B cell (primary cell): ENCODE measurements around the gene PTPRG. TPM values are rescaled to one million over a fixed set of nuclear protein-coding genes. Genes with fewer than 3 reads are reported as not detected.
A peak's percentile ranks its signal among the peaks of the same experiment; 100 is the strongest.

Source experiments
- ATAC-seq: fragments of 200-7000 bp; cut with Tn5 transposase; one replicate; pipeline ENCODE4 v1.10.0; 2021; ENCODE audit warnings: low read depth, mild to moderate bottlenecking, moderate number of reproducible peaks, moderate library complexity
- CTCF ChIA-PET: fragments of 350-600 bp; sonication (Branson Sonifier 250); formaldehyde crosslinking; loops from one replicate; lab custom pipeline; 2021; ENCODE audit warnings: antibody characterized with exemption, inconsistent platforms; lab: Charles Lee
- POLR2A ChIA-PET: fragments of 350-600 bp; sonication (Branson Sonifier 250); formaldehyde crosslinking; loops from one replicate; lab custom pipeline; 2021; ENCODE audit warnings: antibody characterized with exemption; lab: Charles Lee
- DNase-seq: peaks from one replicate; pipeline ENCODE4 v3.0.0; 2013
- H2AFZ ChIP-seq: 2 replicates; pipeline ENCODE4 v1.6.1; 2012; ENCODE audit warnings: mild to moderate bottlenecking, low read depth, low read length; ENCODE audit not compliant: insufficient read depth, poor library complexity, severe bottlenecking
- H3K27ac ChIP-seq, 2 donors: 1 replicate in 1 of 2; 2 replicates in 1 of 2; pipeline ENCODE4 v1.5.1; 2012 to 2013; ENCODE audit warnings: low read length in 2 of 2, mild to moderate bottlenecking in 2 of 2, moderate library complexity in 1 of 2
- H3K27me3 ChIP-seq, 4 experiments: fragments of 200-600 bp in 1 of 4; sonication (generic) in 1 of 4; replicated peaks in 1 of 4; 1 replicate in 2 of 4; 2 replicates in 2 of 4; pipeline versions ENCODE4 v1.6.1 to v1.7.0; 2013 to 2016; ENCODE audit warnings: low read length in 3 of 4, mild to moderate bottlenecking in 2 of 4, mixed read lengths in 1 of 4, moderate library complexity in 1 of 4; ENCODE audit not compliant: insufficient read depth in 4 of 4, control insufficient read depth in 3 of 4; ENCODE audit errors: control extremely low read depth in 1 of 4
- H3K36me3 ChIP-seq, 2 experiments: replicated peaks in 1 of 2; 1 replicate in 1 of 2; 2 replicates in 1 of 2; pipeline versions ENCODE4 v1.6.1 to v1.7.1; 2013; ENCODE audit warnings: low read length in 1 of 2; ENCODE audit not compliant: insufficient read depth in 2 of 2, control insufficient read depth in 1 of 2; ENCODE audit errors: control extremely low read depth in 1 of 2, extremely low read depth in 1 of 2
- H3K4me1 ChIP-seq, 2 donors: fragments of 200-600 bp in 1 of 2; sonication (generic) in 1 of 2; 1 replicate in 1 of 2; 2 replicates in 1 of 2; pipeline versions ENCODE4 v1.5.1 to v1.6.1; 2013 to 2017; ENCODE audit warnings: low read length in 2 of 2; ENCODE audit not compliant: control insufficient read depth in 2 of 2, insufficient read depth in 2 of 2
- H3K4me2 ChIP-seq: replicated peaks from 2 replicates; pipeline ENCODE3; 2012; ENCODE audit warnings: mild to moderate bottlenecking, low read depth, low read length; ENCODE audit not compliant: poor library complexity, severe bottlenecking
- H3K4me3 ChIP-seq, 5 experiments: fragments of 200-600 bp in 1 of 5; sonication (generic) in 1 of 5; 1 replicate in 3 of 5; 2 replicates in 2 of 5; pipeline versions ENCODE4 v1.5.1 to v1.7.0; 2011 to 2016; ENCODE audit warnings: low read length in 4 of 5, mild to moderate bottlenecking in 4 of 5, low read depth in 2 of 5, control low read depth in 1 of 5, moderate library complexity in 1 of 5; ENCODE audit not compliant: insufficient read depth in 1 of 5; ENCODE audit errors: control extremely low read depth in 1 of 5, extremely low read depth in 1 of 5
- H3K79me2 ChIP-seq: fragments of 200-600 bp; sonication (generic); one replicate; pipeline ENCODE4 v1.6.0; 2016; ENCODE audit warnings: low read length; ENCODE audit not compliant: control insufficient read depth, insufficient read depth
- H3K9ac ChIP-seq: fragments of 200-600 bp; sonication (generic); 2 replicates; pipeline ENCODE4 v1.6.1; 2017; ENCODE audit warnings: mild to moderate bottlenecking, low read length, moderate library complexity
- H3K9me3 ChIP-seq, 3 donors: one replicate each; pipeline versions ENCODE4 v1.6.1 to v1.7.1; 2013; ENCODE audit warnings: low read length in 2 of 3; ENCODE audit not compliant: control insufficient read depth in 2 of 3, insufficient read depth in 1 of 3; ENCODE audit errors: control extremely low read depth in 1 of 3
- H4K20me1 ChIP-seq: 2 replicates; pipeline ENCODE4 v1.6.0; 2012; ENCODE audit warnings: mild to moderate bottlenecking, low read length; ENCODE audit not compliant: insufficient read depth, control insufficient read depth, poor library complexity, severe bottlenecking
- H3K27ac Mint-ChIP-seq: one replicate; pipeline ENCODE4 v1.8.0; 2021; ENCODE audit warnings: mixed read lengths
- H3K27me3 Mint-ChIP-seq: one replicate; pipeline ENCODE4 v1.8.0; 2021; ENCODE audit warnings: mixed read lengths
- H3K4me1 Mint-ChIP-seq: one replicate; pipeline ENCODE4 v1.8.0; 2021; ENCODE audit warnings: mixed read lengths
- H3K4me3 Mint-ChIP-seq: one replicate; pipeline ENCODE4 v1.8.0; 2021; ENCODE audit warnings: mixed read lengths
- H3K9me3 Mint-ChIP-seq: one replicate; pipeline ENCODE4 v1.8.0; 2022; ENCODE audit warnings: mixed read lengths; ENCODE audit not compliant: insufficient read depth
- EZH2 ChIP-seq: IDR thresholded peaks from 2 replicates; pipeline ENCODE4 v1.6.1; 2012; ENCODE audit warnings: borderline replicate concordance, low read depth, mild to moderate bottlenecking, moderate library complexity, low read length; ENCODE audit not compliant: insufficient read depth, poor library complexity, severe bottlenecking
- WGBS: methylation state at CpG from one replicate; pipeline ENCODE4 v1.1.5; 2013; ENCODE audit warnings: missing lambda C conversion rate; ENCODE audit not compliant: insufficient coverage; 5-methylcytosine and 5-hydroxymethylcytosine counted together
- intact Hi-C: fragments of 100-400 bp; cut with micrococcal nuclease; formaldehyde crosslinking; loops from one replicate; pipeline ENCODE4 v1.10.0; 2022
- polyA plus RNA-seq: library from polyadenylated mRNA; depleted of rRNA; stranded (reverse); fragments of >200 nt; gene quantifications from 2 replicates; pipeline ENCODE4 v1.2.3, GENCODE V29; 2012
- total RNA-seq, 2 donors: library from RNA; stranded (reverse); fragments of 120-200 nt in 1 of 2; gene quantifications; 1 replicate in 1 of 2; 2 replicates in 1 of 2; pipeline versions ENCODE4 v1.2.3 to v1.2.4, GENCODE V29; 2013 to 2022
- TF ChIP-seq, protein P1 (sequence below): fragments of 200-600 bp; IDR thresholded peaks from one replicate; pipeline ENCODE4 v1.8.0; 2022; ENCODE audit warnings: antibody characterized with exemption, mild to moderate bottlenecking

The PTPRG gene
- total and polyA plus RNA-seq, 2 donors (not counting 1 experiment from before 2014, with no cell fraction given) = 0.12 to 1.3 TPM

DNA sequence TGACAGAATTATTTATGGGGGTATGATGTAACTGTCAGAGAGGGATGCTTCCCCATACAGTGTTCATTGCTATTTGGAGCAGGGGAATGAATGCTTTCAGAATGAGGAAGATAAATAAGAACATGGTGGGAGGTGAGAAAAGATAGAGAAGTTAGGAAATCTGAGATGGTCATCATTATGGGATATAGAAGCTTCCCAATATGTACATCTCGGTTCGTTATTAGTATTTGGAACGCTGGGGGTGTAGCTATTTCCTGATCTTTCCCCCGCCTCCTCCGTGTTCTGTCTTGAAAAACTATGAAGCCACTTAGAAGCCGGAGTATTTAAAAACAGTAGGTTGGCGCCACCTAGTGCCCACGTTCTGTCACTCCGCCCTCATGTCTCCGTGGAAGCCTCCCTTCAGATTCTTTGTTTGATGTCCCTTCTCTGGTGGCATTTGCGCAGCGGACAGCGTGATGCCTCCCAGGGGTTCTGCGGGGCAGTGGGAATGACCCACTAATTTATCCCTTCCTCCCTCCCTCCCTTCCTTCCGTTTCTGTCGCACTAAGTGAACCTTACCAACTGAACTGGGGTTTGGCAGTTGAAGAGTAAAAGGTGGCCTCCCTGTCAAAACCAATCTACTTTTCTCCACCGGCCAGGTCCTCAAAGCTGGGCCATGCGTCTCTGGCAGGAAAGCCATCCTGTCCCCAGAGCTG is 627.5 kb downstream of the PTPRG start:
- 5% methylated on average over 11 of the region's 18 CpGs for WGBS
- H3K4me1 ChIP-seq = peaks cover 2 to 5% of the 10 kb centered on the region in 2 donors
- H3K27ac ChIP-seq = no peak overlapping the region
- H3K9ac ChIP-seq = peak overlapping the region; percentile 27
- Mint-ChIP-seq H3K27me3 (no peaks in the 10 kb centered on the region), H3K27ac (no peak overlapping the region), H3K9me3 (no peaks in the 10 kb centered on the region), H3K4me3 (peak overlapping the region; percentile 37), H3K4me1 (peaks cover 7% of the 10 kb centered on the region)
- H3K36me3 ChIP-seq = no peaks in the 10 kb centered on the region
- TF ChIP-seq EZH2 = no peak
- TF ChIP-seq, protein P1, sequence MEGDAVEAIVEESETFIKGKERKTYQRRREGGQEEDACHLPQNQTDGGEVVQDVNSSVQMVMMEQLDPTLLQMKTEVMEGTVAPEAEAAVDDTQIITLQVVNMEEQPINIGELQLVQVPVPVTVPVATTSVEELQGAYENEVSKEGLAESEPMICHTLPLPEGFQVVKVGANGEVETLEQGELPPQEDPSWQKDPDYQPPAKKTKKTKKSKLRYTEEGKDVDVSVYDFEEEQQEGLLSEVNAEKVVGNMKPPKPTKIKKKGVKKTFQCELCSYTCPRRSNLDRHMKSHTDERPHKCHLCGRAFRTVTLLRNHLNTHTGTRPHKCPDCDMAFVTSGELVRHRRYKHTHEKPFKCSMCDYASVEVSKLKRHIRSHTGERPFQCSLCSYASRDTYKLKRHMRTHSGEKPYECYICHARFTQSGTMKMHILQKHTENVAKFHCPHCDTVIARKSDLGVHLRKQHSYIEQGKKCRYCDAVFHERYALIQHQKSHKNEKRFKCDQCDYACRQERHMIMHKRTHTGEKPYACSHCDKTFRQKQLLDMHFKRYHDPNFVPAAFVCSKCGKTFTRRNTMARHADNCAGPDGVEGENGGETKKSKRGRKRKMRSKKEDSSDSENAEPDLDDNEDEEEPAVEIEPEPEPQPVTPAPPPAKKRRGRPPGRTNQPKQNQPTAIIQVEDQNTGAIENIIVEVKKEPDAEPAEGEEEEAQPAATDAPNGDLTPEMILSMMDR = peak; percentile 85
- ChIA-PET POLR2A (no interaction called here), CTCF (interaction anchor here (0.6 to 2.7 kb wide), 6 partner anchors 8 to 630 kb away, joined by 3 to 8 read pairs (median 6); no protein-coding TSS in a partner anchor)
- no peaks in the 10 kb centered on the region for H3K9me3 ChIP-seq
- no peak overlapping the region for H3K4me3 ChIP-seq
- H3K4me2 ChIP-seq = peak overlapping the region; percentile 39
- ATAC-seq (peak; percentile 28), DNase-seq (peak; percentile 61)
- H3K27me3 ChIP-seq = no peaks in the 10 kb centered on the region
- H3K79me2 ChIP-seq = no peaks in the 10 kb centered on the region
- H2AFZ ChIP-seq = peak overlapping the region; percentile 54
- H4K20me1 ChIP-seq = no peaks in the 10 kb centered on the region
- intact Hi-C loops = loop anchor here (5.0 kb wide), 1 partner anchor 332 kb away; no protein-coding TSS in a partner anchor

GRCh38 chr3:62189376-62189698 is 628.0 kb downstream of the PTPRG start:
- CTCF ChIA-PET = interaction anchor here (0.6 to 2.7 kb wide), 4 partner anchors 9 to 248 kb away, joined by 3 to 8 read pairs (median 6); no protein-coding TSS in a partner anchor
- H3K79me2 ChIP-seq = no peaks in the 10 kb centered on the region
- H3K4me1 ChIP-seq = peaks cover 2 to 5% of the 10 kb centered on the region in 2 donors
- H3K4me3 ChIP-seq = no peak overlapping the region
- DNase-seq (peak; percentile 8), ATAC-seq (no peak)
- no peaks in the 10 kb centered on the region for H3K9me3 Mint-ChIP-seq
- no peak overlapping the region for H3K27ac Mint-ChIP-seq
- H3K9me3 ChIP-seq = no peaks in the 10 kb centered on the region
- no peaks in the 10 kb centered on the region for H3K27me3 ChIP-seq
- no peaks in the 10 kb centered on the region for H3K27me3 Mint-ChIP-seq
- no peak for TF ChIP-seq EZH2
- TF ChIP-seq, protein P1 = no peak
- H3K9ac ChIP-seq = no peak overlapping the region
- no peak overlapping the region for H2AFZ ChIP-seq
- no peak overlapping the region for H3K4me3 Mint-ChIP-seq
- WGBS = 92% methylated on average over 7 of the region's 9 CpGs
- no peaks in the 10 kb centered on the region for H4K20me1 ChIP-seq
- no peak overlapping the region for H3K27ac ChIP-seq
- H3K4me1 Mint-ChIP-seq = peaks cover 7% of the 10 kb centered on the region
- POLR2A ChIA-PET = no interaction called here
- no peak overlapping the region for H3K4me2 ChIP-seq
- intact Hi-C loops = loop anchor here (5.0 kb wide), 1 partner anchor 332 kb away; no protein-coding TSS in a partner anchor
- H3K36me3 ChIP-seq = no peaks in the 10 kb centered on the region
